GM18519 (cell line): ENCODE data around the gene CLTC.
A peak's percentile ranks its signal among the peaks of the same experiment; 100 is the strongest.
"Not testable (repeated sequence)": the region's sequence is repeated elsewhere in the genome, so short reads cannot be mapped to it uniquely, and the experiment has no call there.

ENCODE experiments used
- ATAC-seq: cut with Tn5 transposase; IDR thresholded peaks from one replicate; pipeline ENCODE4 v1.9.1; 2021; ENCODE audit warnings: mild to moderate bottlenecking, moderate library complexity; ENCODE audit not compliant: unreplicated experiment, low FRiP score

The CLTC gene

GRCh38 chr17:59619298-59620063 is at the start of gene CLTC:
CLTC (plus strand) TSS chr17:59619895; CDS start chr17:59620132, 237 bp downstream.
- peak; percentile 63 for ATAC-seq

DNA sequence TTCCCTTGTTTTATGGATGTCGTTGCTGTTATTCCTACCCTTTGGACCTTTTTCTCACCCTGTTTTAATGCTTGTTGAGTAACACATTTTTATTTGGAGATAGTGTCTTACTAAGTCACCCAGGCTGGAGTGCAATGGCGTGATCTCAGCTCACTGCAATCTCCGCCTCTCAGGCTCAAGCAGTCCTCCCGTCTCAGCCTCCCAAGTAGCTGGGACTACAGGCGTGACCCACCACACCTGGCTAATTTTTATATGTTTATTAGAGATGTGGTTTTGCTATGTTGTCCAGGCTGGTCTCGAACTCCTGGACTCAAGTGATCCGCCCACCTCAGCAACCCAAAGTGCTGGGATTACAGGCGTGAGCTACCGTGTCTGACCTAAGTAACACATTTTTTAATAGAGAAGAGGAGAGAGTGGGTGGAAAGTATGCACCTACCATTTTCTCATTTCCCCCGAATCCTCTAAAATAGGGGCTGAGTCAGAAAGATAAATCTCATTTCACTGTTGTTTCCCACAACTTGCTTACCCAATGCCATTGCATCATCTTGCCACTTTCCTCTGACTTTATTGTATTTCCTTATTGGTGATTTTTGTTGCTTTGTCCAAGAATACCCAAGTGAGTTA is 47.3 kb upstream of the CLTC start:
- ATAC-seq, result no peak

DNA sequence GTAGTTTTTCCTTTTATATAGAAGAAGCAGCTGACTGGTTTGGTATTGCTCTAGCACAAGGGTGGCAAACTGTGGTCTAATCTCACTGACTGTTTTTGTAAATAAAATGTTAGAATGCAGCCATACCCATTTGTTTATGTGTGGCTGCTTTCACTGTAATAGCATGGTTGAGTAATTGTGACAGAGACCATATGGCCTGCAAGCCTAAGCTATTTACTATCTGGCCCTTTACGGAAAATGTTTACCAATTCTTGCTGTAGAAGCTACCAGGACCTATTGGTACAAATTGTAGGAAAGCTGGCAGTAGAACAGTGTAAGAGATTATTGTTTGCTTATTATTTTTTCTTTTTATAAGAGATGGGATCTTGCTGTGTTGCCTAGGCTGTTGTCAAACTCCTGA is 35.5 kb upstream of the CLTC start:
- not testable (repeated sequence) for ATAC-seq

DNA sequence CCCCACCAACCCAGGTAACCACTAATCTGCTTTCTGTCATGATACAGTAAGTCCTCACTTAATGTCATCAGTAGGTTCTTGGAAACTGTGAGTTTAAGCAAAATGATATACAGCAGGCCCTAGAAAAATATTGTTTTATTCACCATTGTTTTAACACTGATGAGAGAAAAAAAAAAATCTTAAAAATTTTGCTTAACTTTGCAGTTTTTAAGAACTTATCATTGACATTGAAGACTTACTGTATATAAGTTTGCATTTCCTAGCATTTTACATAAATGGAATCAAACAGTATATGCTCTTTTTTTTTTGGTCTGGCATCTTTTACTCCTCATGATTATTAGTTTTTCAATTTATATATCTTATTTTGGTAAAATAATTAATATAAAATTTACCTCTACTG is 19.5 kb upstream of the CLTC start:
- no peak for ATAC-seq

DNA sequence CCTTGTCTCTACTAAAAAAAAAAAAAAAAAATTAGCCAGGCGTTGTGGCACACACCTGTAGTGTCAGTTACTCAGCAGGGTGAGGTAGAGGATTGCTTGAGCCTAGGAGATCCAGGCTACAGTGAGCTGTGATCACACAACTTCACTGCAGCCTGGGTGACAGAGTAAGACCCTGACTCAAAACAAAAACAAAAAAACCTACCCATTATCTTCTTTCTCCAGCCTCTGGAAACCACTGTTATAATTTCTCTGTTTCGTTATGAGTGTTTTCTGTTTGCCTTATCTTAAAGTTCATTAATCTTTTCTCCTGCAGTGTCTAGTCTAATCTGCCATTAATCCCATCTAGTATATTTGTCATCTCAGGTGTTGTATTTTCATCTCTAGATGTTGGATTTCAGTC is 18.6 kb upstream of the CLTC start:
- ATAC-seq, result no peak

DNA sequence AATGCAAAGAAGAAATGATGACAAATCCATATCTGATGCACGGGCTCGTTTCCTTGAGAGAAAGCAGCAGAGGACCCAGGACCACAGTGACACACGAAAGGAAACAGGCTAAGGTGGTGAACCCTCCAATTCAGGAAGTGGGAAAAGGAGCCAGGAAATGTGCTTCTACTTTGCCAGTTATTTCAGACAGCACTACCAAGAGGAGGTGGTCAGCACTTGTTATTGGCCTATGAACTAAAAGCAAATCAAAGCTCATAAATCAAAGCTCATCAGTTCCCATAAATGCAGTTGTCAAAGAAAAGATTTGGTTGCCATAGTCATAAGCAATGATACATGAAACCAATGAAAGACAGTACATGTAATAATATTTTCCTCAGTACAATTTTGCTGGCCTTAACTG is 12.6 kb upstream of the CLTC start:
- ATAC-seq, result no peak

DNA sequence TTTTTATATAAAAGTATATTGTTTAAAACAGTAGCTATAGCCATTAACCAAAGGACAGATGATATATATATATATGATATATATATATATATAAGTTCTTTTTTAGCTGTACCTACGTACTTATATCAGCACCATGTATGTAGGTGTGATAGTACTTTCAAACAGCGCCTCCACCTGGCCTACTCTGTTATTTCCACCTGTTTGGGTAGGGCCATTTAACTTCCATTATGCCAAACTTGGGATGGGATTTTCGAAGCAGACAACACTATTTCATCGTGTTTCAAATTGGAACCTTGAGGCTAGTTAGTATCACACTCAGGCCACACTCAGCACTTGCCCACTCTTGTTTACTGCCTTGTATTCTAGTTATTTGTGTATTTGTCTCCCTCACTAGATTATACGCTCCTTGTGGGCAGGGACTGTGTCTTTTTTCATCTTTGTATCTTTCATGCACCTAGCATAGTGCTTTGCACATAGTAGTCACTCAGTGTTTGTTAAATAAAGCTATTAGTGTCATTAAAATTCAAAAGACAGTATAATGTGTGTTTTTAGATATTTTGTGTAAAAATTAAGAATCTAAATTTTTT is 11.8 kb upstream of the CLTC start:
- no peak for ATAC-seq

DNA sequence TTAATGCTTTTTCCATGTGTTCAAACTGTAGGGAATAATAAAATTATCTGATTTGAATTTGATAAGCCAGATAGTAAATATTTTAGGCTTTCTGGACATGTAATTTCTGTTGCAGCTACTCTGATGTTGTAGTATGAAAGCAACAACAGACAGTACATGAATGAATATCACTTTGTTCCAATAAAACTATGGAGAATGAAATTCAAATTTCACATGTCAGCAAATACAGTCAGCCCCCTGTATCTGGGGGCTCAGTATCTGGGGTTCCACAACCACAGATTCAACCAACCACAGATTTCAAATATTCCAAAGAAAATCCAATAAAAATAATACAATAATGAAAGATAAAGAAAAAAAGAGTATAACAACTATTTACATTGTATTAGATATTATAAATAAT is 8.2 kb upstream of the CLTC start:
- no peak for ATAC-seq

DNA sequence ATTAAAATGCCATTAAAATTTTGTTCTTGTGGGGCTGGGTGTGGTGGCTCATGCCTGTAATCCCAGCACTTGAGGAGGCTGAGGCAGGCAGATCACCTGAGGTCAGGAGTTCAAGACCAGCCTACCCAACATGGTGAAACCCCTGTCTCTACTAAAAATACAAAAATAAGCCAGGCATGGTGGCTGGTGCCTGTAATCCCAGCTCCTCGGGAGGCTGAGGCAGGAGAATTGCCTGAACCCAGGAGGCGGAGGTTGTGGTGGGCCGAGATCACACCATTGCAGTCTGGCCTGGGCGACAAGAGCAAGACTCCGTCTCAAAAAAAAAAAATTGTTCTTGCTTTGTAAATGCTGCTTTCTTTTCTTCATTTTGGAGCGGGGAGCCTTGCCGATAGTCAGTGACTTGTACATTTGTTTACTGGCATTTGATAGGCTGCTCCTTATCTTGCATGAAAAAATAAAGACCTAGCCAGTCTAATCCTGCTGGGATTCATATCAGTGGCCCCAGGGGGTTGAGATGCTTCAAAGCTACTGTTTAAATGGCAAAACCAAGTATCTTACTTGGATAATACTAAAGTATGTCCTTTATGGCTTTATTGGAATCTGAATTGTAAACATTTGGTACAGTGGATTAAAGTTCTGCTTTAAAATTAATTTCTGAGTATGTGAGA is 3.3 kb upstream of the CLTC start:
- no peak for ATAC-seq

DNA sequence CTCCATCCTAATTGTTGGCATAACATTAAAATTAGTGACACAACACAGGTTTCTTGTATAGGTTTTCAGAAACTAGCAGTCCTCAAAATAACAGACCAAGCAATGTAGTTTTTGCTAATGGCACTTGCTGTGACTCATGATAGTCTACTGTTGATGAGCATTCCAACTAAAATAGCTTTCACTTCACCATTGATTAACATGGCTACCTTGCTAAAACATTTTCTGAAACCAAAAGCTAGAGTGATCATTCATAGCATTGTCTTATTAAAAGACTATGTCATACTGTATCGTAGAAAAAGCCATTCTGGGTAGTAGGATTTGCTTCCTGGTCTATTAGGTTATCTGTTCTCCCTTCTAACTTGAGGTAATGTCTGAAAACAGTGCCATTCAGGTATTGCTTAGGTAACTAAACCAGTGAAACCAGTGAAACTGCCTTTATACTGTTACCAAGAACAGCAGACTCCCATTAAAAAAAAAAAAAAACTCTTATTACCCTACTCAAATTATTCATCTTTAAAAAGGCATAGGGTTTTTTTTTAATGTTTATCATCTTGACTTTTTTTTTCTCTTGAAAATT is 2.5 kb upstream of the CLTC start:
- ATAC-seq, result no peak

DNA sequence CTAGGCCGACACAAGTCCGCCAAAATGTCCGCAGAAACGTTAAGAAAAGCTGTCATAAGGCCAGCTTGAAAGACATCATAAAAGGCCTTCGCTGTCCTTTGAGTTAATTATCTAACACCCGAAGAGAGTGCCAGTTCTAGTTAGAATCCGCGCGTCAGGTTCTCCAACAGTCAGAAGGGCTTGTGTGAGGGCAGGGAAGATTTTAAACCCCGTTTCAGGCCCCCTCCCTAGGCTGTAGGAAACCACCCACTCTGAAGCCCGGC is 729 bp upstream of the CLTC start:
- ATAC-seq, result no peak

DNA sequence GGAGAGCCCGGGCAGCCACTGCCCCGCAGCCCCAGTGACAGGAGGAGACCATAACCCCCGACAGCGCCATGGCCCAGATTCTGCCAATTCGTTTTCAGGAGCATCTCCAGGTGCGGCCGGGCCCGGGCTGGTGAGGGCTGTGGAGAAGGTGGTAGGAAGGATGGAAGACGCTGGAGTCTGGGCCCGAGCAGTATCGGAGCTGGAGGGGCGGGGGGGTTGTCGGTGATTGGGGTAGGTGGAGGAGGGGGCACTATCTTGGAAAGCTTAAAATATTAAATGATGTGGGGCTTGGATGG is 317 bp downstream of the CLTC start:
- ATAC-seq, result no peak

- no peak for ATAC-seq
Observed at GRCh38 chr17:59620518-59621259, 994 bp downstream of the CLTC start.

DNA sequence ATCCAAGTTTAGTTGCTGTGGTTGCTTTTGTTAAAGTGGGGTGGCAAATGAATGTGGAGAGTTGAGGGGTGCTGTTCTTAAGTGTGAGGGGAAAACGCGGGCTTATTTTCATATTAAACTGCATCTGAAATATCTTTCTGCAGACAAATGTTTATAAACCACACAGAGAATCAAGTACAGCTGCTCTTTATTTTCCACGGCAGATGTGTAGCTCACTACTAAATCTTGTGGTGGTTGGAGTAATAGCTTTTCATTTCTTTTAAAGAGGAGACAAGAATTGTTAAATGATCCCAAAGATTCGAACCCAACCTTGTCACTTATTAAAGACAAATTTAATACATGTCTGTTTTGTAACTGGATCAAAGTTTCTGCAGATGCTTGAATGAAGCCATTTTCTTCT is 2.1 kb downstream of the CLTC start:
- no peak for ATAC-seq

DNA sequence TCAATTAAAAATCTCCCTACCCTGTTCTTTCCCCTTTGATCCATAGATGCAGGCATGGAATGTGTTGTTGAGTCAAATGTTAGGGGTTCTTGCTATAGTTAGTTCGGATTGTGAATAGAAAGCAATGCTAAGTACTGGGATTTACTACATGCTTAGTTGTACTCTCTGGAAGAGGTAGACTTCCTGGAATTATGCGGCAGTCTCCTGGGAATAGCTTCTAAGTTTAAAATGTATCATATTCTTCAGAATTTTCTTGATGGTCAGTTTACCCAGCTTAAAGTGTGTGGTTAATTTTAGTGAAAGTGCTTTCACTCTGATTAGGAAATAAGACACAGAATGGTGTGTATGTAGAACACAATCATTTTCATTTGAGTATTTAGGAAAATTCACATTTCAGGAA is 3.5 kb downstream of the CLTC start:
- no peak for ATAC-seq

DNA sequence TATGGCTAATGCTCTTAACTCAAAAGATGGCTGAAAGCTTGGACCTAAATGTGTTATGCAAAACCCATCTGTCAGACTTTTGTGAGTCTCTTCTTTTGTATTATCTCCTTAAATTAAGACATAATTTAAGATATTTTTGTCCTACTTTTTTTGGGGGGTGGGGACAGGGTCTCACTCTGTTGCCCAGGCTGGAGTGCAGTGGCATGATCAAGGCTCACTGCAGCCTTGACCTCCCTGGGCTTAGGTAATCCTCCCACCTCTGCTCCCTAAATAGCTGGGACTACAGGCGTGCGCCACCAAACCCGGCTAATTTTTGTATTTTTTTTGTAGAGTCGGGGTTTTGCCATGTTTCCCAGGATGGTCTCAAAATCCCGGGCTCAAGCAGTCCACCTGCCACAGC is 7.1 kb downstream of the CLTC start:
- ATAC-seq, result no peak

GRCh38 chr17:59627274-59627673 is 7.6 kb downstream of the CLTC start:
- no peak for ATAC-seq

DNA sequence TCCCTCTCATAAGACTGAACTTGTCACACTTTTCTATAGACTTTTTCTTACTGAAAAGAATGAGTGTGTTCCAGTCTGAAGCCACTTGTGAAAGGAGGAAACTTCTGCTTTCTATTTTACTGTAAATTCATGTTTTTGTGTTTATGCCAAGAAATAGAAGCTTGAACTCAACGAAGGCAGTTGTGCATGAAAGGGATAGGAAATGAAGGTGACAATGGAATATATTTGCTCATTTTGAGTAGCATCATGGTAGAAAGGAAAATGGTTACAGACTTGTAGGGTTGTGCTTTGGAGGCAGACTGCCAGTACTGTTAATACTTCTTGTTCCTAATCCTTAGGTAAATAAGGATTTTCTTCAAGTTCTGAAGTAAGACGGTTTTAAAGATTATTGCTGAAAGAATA is 8.1 kb downstream of the CLTC start:
- ATAC-seq, result no peak

- ATAC-seq, result no peak
Observed at GRCh38 chr17:59629174-59629573, 9.5 kb downstream of the CLTC start.

DNA sequence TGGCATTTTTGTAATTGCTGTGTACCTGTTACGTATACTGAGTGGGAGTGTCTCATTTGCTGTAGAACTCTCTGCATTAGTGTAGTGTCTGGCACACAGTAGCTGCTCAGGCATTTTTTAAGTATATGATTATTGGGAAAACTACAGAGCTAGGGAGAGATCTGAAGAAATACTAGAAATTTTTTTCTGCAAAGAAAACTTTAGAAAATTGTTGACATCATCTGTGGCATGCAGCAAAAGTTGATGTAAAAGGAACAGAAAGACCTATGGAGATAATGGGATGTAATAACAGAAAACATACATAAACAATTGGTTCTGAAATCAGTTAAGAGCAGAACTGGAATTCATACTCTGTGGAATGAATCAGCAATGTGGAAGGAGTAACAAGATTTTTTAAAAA is 11.6 kb downstream of the CLTC start:
- ATAC-seq, result no peak

DNA sequence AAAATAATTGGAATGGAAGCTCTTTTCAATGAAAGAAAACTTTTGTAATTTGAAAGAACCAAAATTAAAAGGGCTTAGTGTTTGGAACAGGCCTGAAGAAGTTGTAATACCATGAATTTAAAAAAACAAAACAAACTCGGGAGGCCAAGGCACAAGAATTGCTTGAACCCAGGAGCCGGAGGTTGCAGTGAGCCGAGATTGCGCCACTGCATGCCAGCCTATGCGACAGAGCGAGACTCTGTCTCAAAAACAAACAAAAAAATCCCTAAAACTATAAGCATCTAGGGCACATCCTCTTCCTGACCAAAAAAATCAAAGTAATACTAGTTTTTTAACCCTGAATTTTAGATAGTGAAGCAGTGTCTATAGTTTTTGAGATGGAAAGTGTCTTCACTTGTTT is 12.7 kb downstream of the CLTC start:
- ATAC-seq, result no peak
